Right hindlimb (tissue), 1 donor: ENCODE measurements around the gene MLXIP.
"Not testable (repeated sequence)": the region's sequence is repeated elsewhere in the genome, so short reads cannot be mapped to it uniquely, and the experiment has no call there.

Source experiments
- DNase-seq: peaks from one replicate; pipeline ENCODE4 v3.0.0-alpha.2; 2018

MLXIP gene

GRCh38 chr12:122097927-122098756 lies 19.6 kb downstream of the MLXIP start:
- DNase-seq, result peak; percentile 75

GRCh38 chr12:122099280-122099749 lies 20.8 kb downstream of the MLXIP start:
- DNase-seq, result no peak

- DNase-seq, result no peak
These were observed 21.3 kb downstream of the MLXIP start for GRCh38 chr12:122099856-122100255.

GRCh38 chr12:122100568-122100967 lies 22.0 kb downstream of the MLXIP start:
- DNase-seq, result no peak

- peak; percentile 66 for DNase-seq
These were observed 23.8 kb downstream of the MLXIP start for GRCh38 chr12:122102331-122102730.

GRCh38 chr12:122104844-122105243 lies 26.3 kb downstream of the MLXIP start:
- no peak for DNase-seq

GRCh38 chr12:122105496-122105895 lies 26.9 kb downstream of the MLXIP start:
- not testable (repeated sequence) for DNase-seq

- no peak for DNase-seq
These were observed 28.3 kb downstream of the MLXIP start for GRCh38 chr12:122106843-122107242.

- DNase-seq, result no peak
These were observed 28.7 kb downstream of the MLXIP start for GRCh38 chr12:122107261-122107660.

GRCh38 chr12:122111089-122111641 lies 32.6 kb downstream of the MLXIP start:
- DNase-seq, result no peak

- no peak for DNase-seq
These were observed 38.4 kb downstream of the MLXIP start for GRCh38 chr12:122116707-122117535.

GRCh38 chr12:122117979-122118378 lies 39.4 kb downstream of the MLXIP start:
- no peak for DNase-seq

- not testable (repeated sequence) for DNase-seq
These were observed 42.8 kb downstream of the MLXIP start for GRCh38 chr12:122121341-122121740.

- no peak for DNase-seq
These were observed 43.2 kb downstream of the MLXIP start for GRCh38 chr12:122121745-122122144.

- DNase-seq, result peak; percentile 76
These were observed 44.6 kb downstream of the MLXIP start for GRCh38 chr12:122123051-122123760.

GRCh38 chr12:122123761-122124145 lies 45.2 kb downstream of the MLXIP start:
- no peak for DNase-seq

- no peak for DNase-seq
These were observed 45.8 kb downstream of the MLXIP start for GRCh38 chr12:122124370-122124769.

GRCh38 chr12:122125452-122126341 lies 47.1 kb downstream of the MLXIP start:
- no peak for DNase-seq

- no peak for DNase-seq
These were observed 47.7 kb downstream of the MLXIP start for GRCh38 chr12:122126342-122126635.

- no peak for DNase-seq
These were observed 48.4 kb downstream of the MLXIP start for GRCh38 chr12:122126713-122127597.

GRCh38 chr12:122127839-122128238 lies 49.3 kb downstream of the MLXIP start:
- DNase-seq, result no peak
